ENCODE measurements around the gene ARID5B.
"Not testable (repeated sequence)": the region's sequence is repeated elsewhere in the genome, so short reads cannot be mapped to it uniquely, and the experiment has no call there.

The ARID5B gene

GRCh38 chr10:61961278-61961677 is 59.8 kb downstream of the ARID5B start:
- peak in 1 of 2 donors; percentile 8 for DNase-seq (ENCODE audit: low read depth in 1 of 2, low spot score in 1 of 2)

GRCh38 chr10:61962971-61963370 is 61.5 kb downstream of the ARID5B start:
- no peak for DNase-seq (ENCODE audit: low read depth in 1 of 2, low spot score in 1 of 2)

DNA sequence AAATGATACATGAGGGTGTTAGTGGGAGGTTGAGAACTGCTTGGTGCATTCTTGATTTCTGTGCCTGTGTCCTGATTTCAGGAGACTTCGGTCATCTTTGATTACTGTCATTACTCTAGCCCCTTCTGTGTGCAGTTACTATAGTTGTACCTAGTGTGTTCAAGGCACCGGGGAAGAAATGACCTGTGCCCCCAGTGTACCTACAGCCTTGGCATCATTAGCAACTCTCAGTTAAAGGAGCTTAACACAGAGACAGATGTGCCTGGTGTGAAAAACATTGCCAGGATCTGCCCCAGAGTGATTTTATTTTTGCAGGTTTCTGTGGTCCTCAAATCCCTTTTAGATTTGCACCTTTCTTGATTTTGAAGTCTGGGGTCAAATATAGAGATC is 62.2 kb downstream of the ARID5B start:
- no peak for DNase-seq (ENCODE audit: low read depth in 1 of 2, low spot score in 1 of 2)

GRCh38 chr10:61964059-61964709 is 62.7 kb downstream of the ARID5B start:
- no peak for DNase-seq (ENCODE audit: low read depth in 1 of 2, low spot score in 1 of 2)

GRCh38 chr10:61964949-61965702 is 63.6 kb downstream of the ARID5B start:
- no peak for DNase-seq (ENCODE audit: low read depth in 1 of 2, low spot score in 1 of 2)

- no peak for DNase-seq (ENCODE audit: low read depth in 1 of 2, low spot score in 1 of 2)
Observed at GRCh38 chr10:61965703-61966395, 64.3 kb downstream of the ARID5B start.

GRCh38 chr10:61967298-61967697 is 65.8 kb downstream of the ARID5B start:
- no peak for DNase-seq (ENCODE audit: low read depth in 1 of 2, low spot score in 1 of 2)

GRCh38 chr10:61970182-61971002 is 68.9 kb downstream of the ARID5B start:
- DNase-seq (ENCODE audit: low read depth in 1 of 2, low spot score in 1 of 2), result no peak

GRCh38 chr10:61971003-61971325 is 69.5 kb downstream of the ARID5B start:
- DNase-seq (ENCODE audit: low read depth in 1 of 2, low spot score in 1 of 2), result no peak

GRCh38 chr10:61973169-61973568 is 71.7 kb downstream of the ARID5B start:
- DNase-seq (ENCODE audit: low read depth in 1 of 2, low spot score in 1 of 2), result no peak

DNA sequence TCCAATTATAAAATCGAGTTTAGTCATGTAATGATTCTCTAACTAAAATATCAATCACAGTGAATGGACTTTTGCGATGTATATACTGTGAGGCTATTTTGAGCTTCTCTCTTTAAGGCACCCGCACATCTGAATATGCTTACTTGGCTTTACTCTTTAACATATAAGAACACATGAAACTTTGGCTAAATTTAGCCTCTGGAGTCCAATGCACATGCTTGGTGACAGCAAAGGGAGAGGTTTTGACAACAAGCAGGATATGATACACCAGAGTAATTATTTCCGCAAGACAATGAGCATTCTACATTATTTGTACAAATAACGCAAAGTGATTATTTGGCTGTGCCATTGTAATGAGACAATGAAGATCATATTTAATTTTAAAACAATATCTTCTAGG is 72.4 kb downstream of the ARID5B start:
- no peak for DNase-seq (ENCODE audit: low read depth in 1 of 2, low spot score in 1 of 2)

GRCh38 chr10:61974601-61975390 is 73.3 kb downstream of the ARID5B start:
- DNase-seq (ENCODE audit: low read depth in 1 of 2, low spot score in 1 of 2), result no peak

DNA sequence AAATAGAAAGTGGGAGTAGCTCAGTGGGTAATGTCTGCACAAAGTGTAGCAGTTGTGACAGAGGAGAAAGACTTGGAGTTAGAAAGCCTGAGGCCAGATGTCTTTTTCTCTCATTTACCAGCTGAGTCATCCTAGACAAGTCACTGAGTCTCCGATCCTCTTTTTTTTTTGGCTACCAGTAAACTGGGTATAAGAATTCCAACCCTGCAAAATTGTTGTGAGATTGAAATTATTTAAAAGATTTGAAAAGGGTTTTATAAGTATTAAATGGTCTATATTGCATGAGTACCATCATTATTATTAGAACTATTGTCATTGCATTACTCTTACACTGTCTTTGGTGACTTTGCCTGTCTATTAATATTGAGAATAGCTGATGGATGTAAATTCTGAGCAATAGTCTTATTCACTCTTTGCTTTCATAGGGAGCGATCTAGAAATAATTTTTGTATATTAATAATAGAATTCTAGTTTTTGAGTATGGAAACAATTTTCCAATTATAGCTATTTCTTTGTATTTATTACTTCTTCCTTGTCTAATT is 74.0 kb downstream of the ARID5B start:
- DNase-seq (ENCODE audit: low read depth in 1 of 2, low spot score in 1 of 2), result no peak

- not testable (repeated sequence) for DNase-seq (ENCODE audit: low read depth in 1 of 2, low spot score in 1 of 2)
Observed at GRCh38 chr10:61976951-61977721, 75.6 kb downstream of the ARID5B start.

DNA sequence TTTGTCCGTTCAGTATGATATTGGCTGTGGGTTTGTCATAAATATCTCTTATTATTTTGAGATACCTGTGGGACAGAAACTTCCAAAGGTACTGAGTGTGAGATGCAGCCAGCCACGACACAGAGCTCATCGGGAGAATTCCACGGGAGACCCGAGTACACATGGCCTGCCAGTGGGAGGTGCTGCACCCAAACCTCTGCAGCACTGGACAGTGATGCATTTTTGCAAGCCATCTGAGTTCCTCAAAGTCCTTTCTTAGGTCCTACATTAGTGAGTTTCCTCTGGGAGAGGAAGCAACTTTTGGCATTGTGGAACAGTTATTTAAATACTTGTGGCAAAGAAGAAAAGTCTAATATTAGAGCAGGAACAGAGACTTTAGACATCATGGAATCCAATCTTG is 77.5 kb downstream of the ARID5B start:
- DNase-seq (ENCODE audit: low read depth in 1 of 2, low spot score in 1 of 2), result no peak

DNA sequence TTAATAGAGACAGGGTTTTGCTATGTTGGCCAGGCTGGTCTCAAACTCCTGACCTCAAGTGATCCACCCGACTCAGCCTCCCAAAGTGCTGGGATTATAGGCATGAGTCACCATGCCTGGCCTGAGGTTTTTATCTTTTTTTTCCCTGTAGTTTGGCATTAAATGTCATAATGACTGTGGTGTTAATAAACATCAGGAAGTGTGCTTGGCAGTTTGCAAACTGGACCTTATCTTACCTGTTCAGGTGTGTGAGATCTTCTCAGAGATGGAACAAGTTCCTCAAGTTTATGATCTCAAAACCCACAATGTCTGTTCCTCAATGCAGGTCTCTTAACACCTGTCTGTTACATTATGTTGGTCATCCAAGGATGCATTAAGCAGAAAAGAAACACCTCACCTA is 80.0 kb downstream of the ARID5B start:
- DNase-seq (ENCODE audit: low read depth in 1 of 2, low spot score in 1 of 2), result no peak

DNA sequence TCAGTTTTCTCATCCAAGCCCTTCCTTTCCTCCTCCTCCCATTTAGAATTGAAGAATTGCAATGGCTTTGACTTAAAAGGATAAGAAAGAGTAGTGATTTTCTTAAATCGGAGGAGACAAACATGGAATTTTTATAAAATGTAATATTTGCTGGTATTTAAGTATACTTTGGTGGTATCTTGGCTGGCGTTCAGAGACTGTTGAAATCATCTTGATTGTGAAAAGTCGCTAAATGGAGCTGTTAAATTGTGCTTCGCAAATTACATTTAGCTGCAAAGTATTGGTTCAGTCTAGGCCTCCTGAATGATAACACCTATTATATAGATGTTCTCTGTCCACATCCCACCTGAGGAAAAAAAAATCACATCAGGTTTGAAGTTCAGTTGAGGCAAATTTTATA is 81.8 kb downstream of the ARID5B start:
- DNase-seq (ENCODE audit: low read depth in 1 of 2, low spot score in 1 of 2), result no peak

DNA sequence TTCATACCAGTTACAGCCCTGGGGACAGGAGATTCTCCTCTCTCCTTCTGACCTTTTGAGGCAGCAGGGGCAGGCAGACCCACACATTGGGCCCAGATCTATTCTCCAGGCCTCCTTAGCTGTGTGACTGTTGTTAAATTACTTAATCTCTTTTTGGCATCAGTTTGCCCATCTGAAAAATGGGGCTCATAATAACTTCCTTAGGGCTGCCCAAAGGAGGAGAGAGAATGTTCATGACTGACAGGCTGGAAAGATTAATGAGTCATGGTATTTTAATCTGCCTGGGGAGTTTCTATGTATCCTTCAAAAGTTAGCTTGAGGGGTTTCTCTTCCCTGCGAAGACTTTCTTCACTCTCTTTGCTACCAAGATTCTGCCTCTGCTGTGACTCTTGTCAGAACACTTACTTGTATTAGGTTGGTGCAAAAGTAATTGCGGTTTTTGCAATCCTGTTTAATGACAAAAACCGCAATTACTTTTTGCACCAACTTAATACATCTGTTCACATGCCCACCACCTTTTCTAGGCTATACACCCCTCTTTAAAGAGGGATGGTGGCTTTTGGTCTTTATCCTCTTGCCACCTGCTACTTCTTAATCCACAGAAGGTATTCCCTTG is 83.4 kb downstream of the ARID5B start:
- DNase-seq (ENCODE audit: low read depth in 1 of 2, low spot score in 1 of 2), result no peak

DNA sequence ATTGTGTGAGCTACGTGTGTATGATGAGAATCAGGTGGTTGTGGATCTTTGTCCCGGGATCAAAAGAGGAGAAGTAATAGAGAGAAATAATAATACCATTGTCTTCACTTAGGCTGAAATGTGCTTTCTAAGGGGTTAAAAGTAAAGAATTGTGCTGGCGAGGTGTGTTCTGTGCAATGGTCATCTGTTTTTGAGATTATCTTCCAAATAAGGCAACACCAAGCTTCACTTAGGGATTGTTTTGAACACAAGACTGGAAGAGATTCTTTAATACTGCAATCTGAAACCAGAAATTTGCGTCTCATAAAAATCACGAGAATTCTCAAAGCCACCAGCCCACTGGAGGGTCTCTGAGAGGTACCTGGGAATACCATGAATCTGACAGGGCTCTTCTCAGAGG is 84.2 kb downstream of the ARID5B start:
- no peak for DNase-seq (ENCODE audit: low read depth in 1 of 2, low spot score in 1 of 2)

All from stimulated activated CD4-positive, alpha-beta T cell treated with anti-CD3 and anti-CD28 coated beads, Interleukin-15, amount 100 ng/mL, for 1 hour (primary cell).